ENCODE data around the gene SRBD1.

- no peak for TF ChIP-seq CTCF (IDR thresholded peaks at IDR 0.05; ENCODE audit: control extremely low read depth in 1 of 3, insufficient read depth in 1 of 3, low read depth in 1 of 3, low read length in 3 of 3)
- TF ChIP-seq SIN3A (conservative IDR thresholded peaks at IDR 0.05 in 1 of 2, IDR thresholded peaks at IDR 0.05 in 1 of 2; ENCODE audit: low read depth in 1 of 2, low read length in 2 of 2): no peak
- TF ChIP-seq POLR2AphosphoS5 (IDR thresholded peaks at IDR 0.05; ENCODE audit: low read depth, low read length): no peak
- no peak for TF ChIP-seq TAF1 (IDR thresholded peaks at IDR 0.05; ENCODE audit: low read depth, low read length)
- TF ChIP-seq EZH2 (IDR thresholded peaks at IDR 0.05; ENCODE audit: low read depth, low read length, severe bottlenecking): no peak
- no peak for TF ChIP-seq POLR2A (IDR thresholded peaks at IDR 0.05; ENCODE audit: control extremely low read depth in 1 of 2, low read depth in 2 of 2, low read length in 2 of 2)
- TF ChIP-seq, protein P1, sequence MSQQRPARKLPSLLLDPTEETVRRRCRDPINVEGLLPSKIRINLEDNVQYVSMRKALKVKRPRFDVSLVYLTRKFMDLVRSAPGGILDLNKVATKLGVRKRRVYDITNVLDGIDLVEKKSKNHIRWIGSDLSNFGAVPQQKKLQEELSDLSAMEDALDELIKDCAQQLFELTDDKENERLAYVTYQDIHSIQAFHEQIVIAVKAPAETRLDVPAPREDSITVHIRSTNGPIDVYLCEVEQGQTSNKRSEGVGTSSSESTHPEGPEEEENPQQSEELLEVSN (IDR thresholded peaks at IDR 0.05): no peak
- no peak for TF ChIP-seq EGR1 (IDR thresholded peaks at IDR 0.05; ENCODE audit: borderline replicate concordance, low read depth, low read length)
- TF ChIP-seq CREB1 (IDR thresholded peaks at IDR 0.05): no peak
- TF ChIP-seq SUZ12 (IDR thresholded peaks at IDR 0.05; ENCODE audit: low read length): no peak
These were observed 216.9 kb downstream of the SRBD1 start for GRCh38 chr2:45394216-45394615.

All from H1 (cell line).